Lower leg skin (tissue), 4 donors: ENCODE data around the gene REPS1. TPM values are rescaled to one million over a fixed set of nuclear protein-coding genes. Genes with fewer than 3 reads are reported as not detected.

Source experiments
- DNase-seq, 2 donors: peaks; one replicate each; pipeline ENCODE4 v3.0.0-alpha.2; 2019; ENCODE audit warnings: low spot score in 2 of 2
- H3K4me3 ChIP-seq: fragments of 200-600 bp; sonication (generic); 2 replicates; pipeline ENCODE4 v1.5.1; 2017; ENCODE audit warnings: mild to moderate bottlenecking, low read depth; ENCODE audit not compliant: poor library complexity, severe bottlenecking
- POLR2A ChIP-seq, 2 donors: fragments of 450-650 bp; IDR thresholded peaks; one replicate each; pipeline ENCODE4 v1.6.1; 2016 to 2017; ENCODE audit warnings: antibody characterized with exemption in 2 of 2, mild to moderate bottlenecking in 1 of 2, moderate library complexity in 1 of 2
- WGBS, 2 donors: methylation state at CpG; one replicate each; pipeline ENCODE4 v1.1.5; 2018; 5-methylcytosine and 5-hydroxymethylcytosine counted together
- intact Hi-C: fragments of 100-400 bp; cut with DNase I; formaldehyde crosslinking; loops from one replicate; pipeline ENCODE4 v1.15.0; 2023; ENCODE audit warnings: low total_unique reads
- total RNA-seq, 4 donors: library from RNA; depleted of rRNA; stranded (reverse); fragments of >200 nt; gene quantifications; one replicate each; pipeline ENCODE4 v1.1.0, GENCODE V29; 2016
- TF ChIP-seq, protein P1 (sequence below), 3 donors: fragments of 450-650 bp; IDR thresholded peaks; one replicate each; pipeline ENCODE4 v1.5.1; 2016; ENCODE audit warnings: antibody characterized with exemption in 3 of 3, mild to moderate bottlenecking in 3 of 3, moderate library complexity in 2 of 3

REPS1 gene
- total RNA-seq, 4 donors from 2014 or later: 47.1 to 111 (median 67.6) TPM

DNA sequence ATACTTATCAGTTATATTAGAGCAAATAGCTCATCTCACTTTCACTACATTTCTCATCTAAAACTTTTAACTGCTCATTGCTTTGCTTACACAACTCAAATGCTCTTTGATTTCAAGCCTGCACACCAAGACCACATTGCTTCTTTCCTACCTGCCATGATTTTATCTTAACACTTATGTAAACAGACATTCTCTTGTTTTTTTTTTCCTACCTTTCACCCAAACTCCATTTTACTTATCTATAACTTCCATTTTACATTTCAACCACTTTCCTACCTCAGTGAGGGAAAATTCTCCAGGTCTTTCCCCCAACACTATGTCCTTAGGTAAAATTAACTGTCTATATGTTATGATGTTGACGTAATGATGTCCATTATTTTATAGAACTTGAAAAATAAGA lies 24.0 kb downstream of the REPS1 start:
- 98 to 100% methylated on average over 1 of the region's 1 CpG for WGBS, 2 donors
- intact Hi-C loops: no loop called here
- no peak overlapping the region for H3K4me3 ChIP-seq
- DNase-seq: no peak
- TF ChIP-seq, protein P1, sequence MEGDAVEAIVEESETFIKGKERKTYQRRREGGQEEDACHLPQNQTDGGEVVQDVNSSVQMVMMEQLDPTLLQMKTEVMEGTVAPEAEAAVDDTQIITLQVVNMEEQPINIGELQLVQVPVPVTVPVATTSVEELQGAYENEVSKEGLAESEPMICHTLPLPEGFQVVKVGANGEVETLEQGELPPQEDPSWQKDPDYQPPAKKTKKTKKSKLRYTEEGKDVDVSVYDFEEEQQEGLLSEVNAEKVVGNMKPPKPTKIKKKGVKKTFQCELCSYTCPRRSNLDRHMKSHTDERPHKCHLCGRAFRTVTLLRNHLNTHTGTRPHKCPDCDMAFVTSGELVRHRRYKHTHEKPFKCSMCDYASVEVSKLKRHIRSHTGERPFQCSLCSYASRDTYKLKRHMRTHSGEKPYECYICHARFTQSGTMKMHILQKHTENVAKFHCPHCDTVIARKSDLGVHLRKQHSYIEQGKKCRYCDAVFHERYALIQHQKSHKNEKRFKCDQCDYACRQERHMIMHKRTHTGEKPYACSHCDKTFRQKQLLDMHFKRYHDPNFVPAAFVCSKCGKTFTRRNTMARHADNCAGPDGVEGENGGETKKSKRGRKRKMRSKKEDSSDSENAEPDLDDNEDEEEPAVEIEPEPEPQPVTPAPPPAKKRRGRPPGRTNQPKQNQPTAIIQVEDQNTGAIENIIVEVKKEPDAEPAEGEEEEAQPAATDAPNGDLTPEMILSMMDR (IDR thresholded peaks at IDR 0.05): no peak
- no peak for TF ChIP-seq POLR2A (IDR thresholded peaks at IDR 0.05)

DNA sequence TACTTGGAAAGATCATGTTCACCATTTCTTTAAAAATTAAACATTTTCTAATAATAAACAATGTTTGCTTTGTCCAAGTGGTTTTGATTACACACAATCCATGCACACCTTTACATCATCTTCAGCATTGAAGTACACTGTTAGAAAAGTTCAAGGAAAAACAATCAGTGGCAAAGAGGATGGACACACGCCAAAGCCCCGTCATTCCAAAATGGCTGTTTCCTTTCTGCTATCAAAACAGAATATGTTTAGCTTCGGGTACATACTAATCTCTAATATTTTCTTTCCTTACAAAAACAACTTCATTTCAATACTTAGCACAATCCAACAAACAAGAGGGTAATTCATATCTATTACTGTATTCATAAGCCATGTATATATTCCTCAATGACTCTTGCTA lies 24.5 kb downstream of the REPS1 start:
- TF ChIP-seq POLR2A (IDR thresholded peaks at IDR 0.05): no peak
- TF ChIP-seq, protein P1 (IDR thresholded peaks at IDR 0.05): no peak
- no peak overlapping the region for H3K4me3 ChIP-seq
- DNase-seq: no peak
- WGBS, 2 donors: 51 to 85% methylated on average over 3 of the region's 3 CpGs
- intact Hi-C loops: no loop called here

DNA sequence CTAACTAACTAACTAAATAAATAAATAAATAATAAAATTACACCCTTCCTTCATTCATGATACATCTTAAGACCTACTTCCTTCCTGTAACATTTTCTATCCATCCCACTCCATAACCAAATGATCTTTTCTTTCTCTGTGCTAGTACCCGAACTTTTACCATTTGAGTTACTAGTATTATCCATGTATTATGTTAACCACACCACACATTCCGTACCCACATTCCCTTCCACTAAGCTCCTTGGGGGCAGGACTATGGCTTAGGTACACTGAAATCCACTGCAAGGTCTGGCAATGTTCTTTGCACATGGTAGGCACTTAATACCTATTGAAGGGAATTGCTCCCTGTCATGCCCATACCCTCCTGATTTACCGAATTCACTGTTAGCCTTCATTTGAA lies 24.9 kb downstream of the REPS1 start:
- 97 to 98% methylated on average over 3 of the region's 3 CpGs for WGBS, 2 donors
- intact Hi-C loops: no loop called here
- no peak overlapping the region for H3K4me3 ChIP-seq
- TF ChIP-seq, protein P1 (IDR thresholded peaks at IDR 0.05): no peak
- no peak for TF ChIP-seq POLR2A (IDR thresholded peaks at IDR 0.05)
- DNase-seq: no peak

- TF ChIP-seq, protein P1 (IDR thresholded peaks at IDR 0.05): no peak
- TF ChIP-seq POLR2A (IDR thresholded peaks at IDR 0.05): no peak
These were observed 28.5 kb downstream of the REPS1 start for GRCh38 chr6:138959521-138959920.

GRCh38 chr6:138958595-138958994 lies 29.5 kb downstream of the REPS1 start:
- intact Hi-C loops: no loop called here
- 28 to 51% methylated on average over 1 of the region's 1 CpG for WGBS, 2 donors
- TF ChIP-seq, protein P1 (IDR thresholded peaks at IDR 0.05): no peak
- TF ChIP-seq POLR2A (IDR thresholded peaks at IDR 0.05): no peak
- no peak overlapping the region for H3K4me3 ChIP-seq
- no peak for DNase-seq

More at GRCh38 chr6:138959521-138959920, 28.5 kb downstream of the REPS1 start:
- no peak overlapping the region for H3K4me3 ChIP-seq
- 71 to 81% methylated on average over 3 of the region's 3 CpGs for WGBS, 2 donors
- no peak for DNase-seq
- intact Hi-C loops: no loop called here

- TF ChIP-seq, protein P1 (IDR thresholded peaks at IDR 0.05): no peak
- no peak for TF ChIP-seq POLR2A (IDR thresholded peaks at IDR 0.05)
- intact Hi-C loops: no loop called here
- 42 to 46% methylated on average over 2 of the region's 2 CpGs for WGBS, 2 donors
- no peak overlapping the region for H3K4me3 ChIP-seq
- no peak for DNase-seq
These were observed 30.1 kb downstream of the REPS1 start for GRCh38 chr6:138957903-138958302.
